GM19438 (cell line): ENCODE data around the gene NDC1.
"Not testable (repeated sequence)": the region's sequence is repeated elsewhere in the genome, so short reads cannot be mapped to it uniquely, and the experiment has no call there.

Source experiments
- ATAC-seq: cut with Tn5 transposase; IDR thresholded peaks from one replicate; pipeline ENCODE4 v1.9.1; 2021; ENCODE audit warnings: low read depth; ENCODE audit not compliant: unreplicated experiment

NDC1 gene, protein sequence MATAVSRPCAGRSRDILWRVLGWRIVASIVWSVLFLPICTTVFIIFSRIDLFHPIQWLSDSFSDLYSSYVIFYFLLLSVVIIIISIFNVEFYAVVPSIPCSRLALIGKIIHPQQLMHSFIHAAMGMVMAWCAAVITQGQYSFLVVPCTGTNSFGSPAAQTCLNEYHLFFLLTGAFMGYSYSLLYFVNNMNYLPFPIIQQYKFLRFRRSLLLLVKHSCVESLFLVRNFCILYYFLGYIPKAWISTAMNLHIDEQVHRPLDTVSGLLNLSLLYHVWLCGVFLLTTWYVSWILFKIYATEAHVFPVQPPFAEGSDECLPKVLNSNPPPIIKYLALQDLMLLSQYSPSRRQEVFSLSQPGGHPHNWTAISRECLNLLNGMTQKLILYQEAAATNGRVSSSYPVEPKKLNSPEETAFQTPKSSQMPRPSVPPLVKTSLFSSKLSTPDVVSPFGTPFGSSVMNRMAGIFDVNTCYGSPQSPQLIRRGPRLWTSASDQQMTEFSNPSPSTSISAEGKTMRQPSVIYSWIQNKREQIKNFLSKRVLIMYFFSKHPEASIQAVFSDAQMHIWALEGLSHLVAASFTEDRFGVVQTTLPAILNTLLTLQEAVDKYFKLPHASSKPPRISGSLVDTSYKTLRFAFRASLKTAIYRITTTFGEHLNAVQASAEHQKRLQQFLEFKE

GRCh38 chr1:53837924-53838653 is at the start of gene NDC1:
Gene NDC1 (minus strand): TSS chr1:53838296. CDS start chr1:53838261, 35 bp downstream.
- ATAC-seq: peak; percentile 76

DNA sequence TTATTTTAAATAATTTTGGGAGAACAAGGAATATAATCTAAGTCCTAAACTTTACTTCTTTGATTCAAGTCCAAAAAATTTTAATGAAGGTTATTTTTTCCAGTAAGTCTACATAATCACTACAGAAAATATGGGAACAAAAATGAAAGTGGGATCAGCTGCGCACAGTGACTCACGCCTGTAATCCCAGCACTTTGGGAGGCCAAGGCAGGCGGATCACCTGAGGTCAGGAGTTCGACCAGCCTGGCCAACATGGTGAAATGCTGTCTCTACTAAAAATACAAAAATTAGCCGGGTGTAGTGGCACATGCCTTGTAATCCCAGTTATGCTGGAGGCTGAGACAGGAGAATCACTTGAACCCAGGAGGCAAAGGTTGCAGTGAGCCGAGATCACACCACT is 45.5 kb upstream of the NDC1 start:
- not testable (repeated sequence) for ATAC-seq

GRCh38 chr1:53881853-53882252 is 43.8 kb upstream of the NDC1 start:
- not testable (repeated sequence) for ATAC-seq

DNA sequence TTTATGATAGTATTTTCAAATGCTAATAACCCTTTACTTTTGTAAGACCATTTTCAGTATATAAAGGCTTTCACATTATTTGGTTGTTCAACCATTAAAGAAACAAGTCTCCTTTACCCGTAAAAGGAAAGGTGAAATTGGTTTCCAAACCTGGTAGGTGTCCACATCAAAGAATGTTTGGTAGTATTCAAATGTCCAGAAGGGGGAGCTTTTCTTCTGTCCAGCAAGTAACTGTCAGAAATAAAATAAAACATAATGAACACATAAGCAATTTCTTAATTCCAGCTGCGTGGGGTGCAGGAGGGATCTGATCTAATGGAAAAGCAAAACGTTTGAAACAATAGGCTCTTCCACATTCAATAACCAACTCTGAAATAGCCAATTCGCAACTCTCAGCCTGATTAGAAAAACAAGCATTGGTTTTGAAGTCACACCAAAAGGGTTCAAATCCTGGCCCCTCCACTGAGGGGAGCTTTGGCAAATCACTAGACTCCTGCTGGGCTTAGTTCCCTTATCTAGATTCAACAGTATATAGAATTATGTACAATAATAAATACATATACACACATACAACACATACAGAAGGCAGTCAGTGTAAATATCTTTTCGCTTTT is 40.5 kb upstream of the NDC1 start:
- ATAC-seq: no peak

GRCh38 chr1:53875150-53875549 is 37.1 kb upstream of the NDC1 start:
- ATAC-seq: not testable (repeated sequence)

GRCh38 chr1:53871773-53872484 is 33.8 kb upstream of the NDC1 start:
- no peak for ATAC-seq

DNA sequence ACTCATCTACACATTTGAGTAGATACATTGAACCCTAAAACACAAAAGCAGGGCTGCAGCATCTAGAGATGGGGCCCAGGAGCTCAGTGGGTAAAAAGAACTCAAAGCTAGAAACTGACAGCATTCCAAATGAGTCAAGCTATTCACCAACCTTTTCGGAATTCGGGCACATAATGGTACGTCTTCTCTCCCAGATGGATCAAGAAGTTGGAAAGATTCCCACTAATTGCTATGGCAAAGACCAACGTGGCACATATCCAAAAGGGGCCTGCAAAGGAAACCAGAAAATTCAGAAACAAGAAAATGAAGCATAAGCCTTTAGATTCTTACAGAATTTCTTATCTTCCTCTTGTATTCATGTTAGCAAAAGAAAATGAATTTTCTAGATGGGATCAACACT is 33.1 kb upstream of the NDC1 start:
- no peak for ATAC-seq

- no peak for ATAC-seq
These were observed 31.5 kb upstream of the NDC1 start for GRCh38 chr1:53869454-53870117.

GRCh38 chr1:53868565-53868964 is 30.5 kb upstream of the NDC1 start:
- ATAC-seq: no peak

DNA sequence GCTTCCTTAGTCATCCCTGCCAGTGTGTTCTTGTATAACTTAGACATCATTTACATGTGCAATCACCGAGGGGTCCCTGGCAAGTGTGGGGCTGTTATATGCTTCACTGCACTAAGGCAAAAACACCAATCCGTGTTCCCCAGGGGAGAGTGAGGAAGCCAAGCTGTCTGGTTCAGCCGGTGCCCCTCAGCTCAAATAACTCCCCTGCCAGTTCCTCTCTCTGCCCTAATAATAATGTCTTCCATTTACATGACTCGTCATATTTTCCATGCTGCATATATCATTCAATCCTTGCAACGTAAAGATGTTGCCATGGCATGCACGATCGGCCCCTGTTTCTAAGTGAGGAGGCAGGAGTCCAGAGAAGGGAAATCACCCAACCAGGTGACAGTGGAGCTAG is 24.4 kb upstream of the NDC1 start:
- no peak for ATAC-seq

DNA sequence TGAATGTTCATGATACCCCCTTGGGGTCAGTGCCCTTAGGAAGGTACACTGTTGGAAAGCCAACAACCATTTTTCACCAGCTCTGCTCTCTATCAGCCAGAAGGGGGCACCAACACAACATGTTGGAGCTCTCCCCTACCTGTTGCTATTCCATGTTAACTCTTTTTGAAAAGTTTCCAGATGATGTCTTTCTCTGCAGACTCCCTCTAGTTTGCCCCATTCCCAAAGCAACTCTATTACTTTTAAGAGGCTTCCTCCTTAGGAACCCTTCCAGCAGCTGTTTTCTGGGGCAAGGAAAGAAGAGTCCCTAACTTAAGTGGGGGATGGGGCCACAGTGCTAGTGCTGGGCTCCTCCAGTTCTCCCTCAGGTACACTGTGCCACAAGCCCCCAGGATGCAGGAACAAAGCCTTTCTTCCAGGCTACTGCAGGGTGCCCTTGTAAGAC is 22.9 kb upstream of the NDC1 start:
- no peak for ATAC-seq

DNA sequence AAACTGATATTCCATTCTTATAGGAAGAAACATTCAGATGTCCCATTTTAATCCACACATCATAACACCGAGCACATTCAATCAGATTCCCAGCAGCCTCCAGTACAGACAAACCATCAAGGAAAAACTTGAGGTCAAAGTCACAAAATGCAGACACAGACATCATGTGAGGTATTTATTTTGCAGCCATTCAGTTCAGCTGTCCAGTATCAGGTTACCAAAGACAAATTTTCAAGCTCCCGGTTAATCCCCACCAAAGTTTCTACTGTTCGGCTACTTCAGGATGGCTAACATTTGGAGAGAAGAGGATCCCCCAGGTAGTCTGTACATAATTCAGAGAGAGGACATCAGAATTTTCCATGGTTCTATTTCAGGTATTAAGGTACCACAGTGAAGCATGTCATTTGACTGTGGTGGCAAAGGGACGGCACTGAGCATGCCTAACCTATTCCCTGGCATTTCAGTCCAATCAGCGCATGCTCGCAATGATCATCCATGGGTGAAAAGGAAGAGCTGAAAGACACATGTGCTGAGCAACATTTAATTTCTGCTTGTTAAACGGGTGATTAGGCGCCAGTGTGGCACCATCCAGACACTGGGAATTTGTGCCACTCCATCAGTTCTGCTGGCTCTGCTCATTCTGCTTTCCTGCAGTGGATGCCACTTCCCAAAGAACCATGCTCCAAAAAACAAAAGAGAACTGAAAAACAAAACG is 13.6 kb upstream of the NDC1 start:
- ATAC-seq: no peak

DNA sequence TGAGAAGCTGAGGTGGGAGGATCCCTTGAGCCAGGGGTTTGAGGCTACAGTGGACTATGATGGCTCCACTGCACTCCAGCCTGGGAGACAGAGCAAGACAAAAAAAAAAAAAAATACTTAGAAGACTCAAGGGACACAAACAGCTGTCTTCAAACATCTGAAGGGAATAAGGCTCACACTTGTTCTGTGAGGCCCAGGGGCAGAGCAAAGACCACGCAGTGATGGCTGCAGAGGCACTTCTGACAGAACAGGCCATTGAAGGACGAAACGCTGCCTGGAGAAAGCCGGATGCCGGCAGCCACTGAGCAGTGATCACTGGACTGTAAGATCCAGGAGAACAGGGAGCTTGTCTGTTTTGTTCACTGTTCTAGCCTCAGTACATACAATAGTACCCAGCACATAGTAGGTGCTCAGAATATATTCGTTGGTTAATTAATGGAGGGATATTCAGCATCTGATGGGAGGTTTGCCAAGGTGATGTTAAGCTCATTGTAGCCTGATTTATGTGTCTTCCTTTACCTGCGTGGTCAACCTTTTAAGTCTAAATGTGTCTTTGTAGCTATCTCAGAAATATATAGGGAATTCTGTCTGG is 12.1 kb upstream of the NDC1 start:
- ATAC-seq: no peak

- ATAC-seq: no peak
These were observed 9.9 kb upstream of the NDC1 start for GRCh38 chr1:53847980-53848379.

- ATAC-seq: no peak
These were observed 4.3 kb upstream of the NDC1 start for GRCh38 chr1:53842347-53842746.

- no peak for ATAC-seq
These were observed 518 bp upstream of the NDC1 start for GRCh38 chr1:53838654-53838974.

DNA sequence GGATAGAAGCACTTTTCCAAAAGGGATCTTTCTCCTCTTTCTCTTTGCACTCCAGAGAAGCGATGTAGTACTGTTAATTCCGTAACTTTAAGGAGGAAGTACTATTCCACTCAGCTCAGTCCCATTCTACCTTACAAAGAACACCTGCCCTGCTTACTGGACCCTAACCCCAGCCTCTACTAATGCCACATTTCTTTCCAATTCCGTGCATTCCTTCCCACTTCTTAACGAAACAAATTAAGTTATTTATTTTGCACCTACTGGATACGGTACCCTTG is 511 bp downstream of the NDC1 start:
- no peak for ATAC-seq

- ATAC-seq: no peak
These were observed 2.6 kb downstream of the NDC1 start for GRCh38 chr1:53835491-53835890.

DNA sequence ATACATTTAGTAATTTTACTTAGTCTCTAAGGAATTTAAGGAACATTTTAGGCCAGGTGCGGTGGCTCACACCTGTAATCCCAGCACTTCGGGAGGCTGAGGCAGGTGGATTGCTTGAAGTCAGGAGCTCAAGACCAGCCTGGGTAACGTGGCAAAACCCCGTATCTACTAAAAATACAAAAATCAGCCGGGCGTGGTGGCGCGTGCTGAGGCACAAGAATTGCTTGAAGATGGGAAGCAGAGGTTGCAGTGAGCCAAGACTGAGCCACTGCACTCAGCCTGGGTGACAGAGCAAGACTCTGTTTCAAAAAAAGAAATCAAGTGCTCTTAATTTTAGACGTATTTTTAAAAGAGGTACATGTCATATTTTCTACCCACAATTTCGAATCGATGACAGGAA is 3.3 kb downstream of the NDC1 start:
- no peak for ATAC-seq
